NCI-H2196 (cell line): ENCODE results near the gene RPL39L.
"Not testable (repeated sequence)": the region's sequence is repeated elsewhere in the genome, so short reads cannot be mapped to it uniquely, and the experiment has no call there.

ENCODE experiments used
- DNase-seq: peaks from one replicate; lab custom pipeline; 2025; ENCODE audit not compliant: unreplicated experiment; lab: John Stamatoyannopoulos, UW

The RPL39L gene

DNA sequence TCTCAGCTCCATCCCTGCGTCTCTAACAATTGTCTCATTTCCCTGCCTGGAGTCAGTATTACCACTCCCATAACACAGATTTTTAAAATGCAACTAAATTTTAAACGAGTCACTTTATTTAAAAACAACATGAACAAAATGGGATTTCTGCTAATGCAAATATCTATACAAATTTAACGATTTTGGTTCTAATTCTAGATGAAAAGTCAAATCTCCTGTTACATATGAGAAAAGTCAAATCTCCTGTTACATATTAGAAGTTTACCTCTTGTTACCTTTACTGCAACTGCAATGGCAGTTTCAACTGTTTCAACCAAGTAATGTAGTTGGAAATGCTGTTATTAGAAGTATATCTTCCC is 578 bp upstream of the RPL39L start:
- DNase-seq, result no peak

DNA sequence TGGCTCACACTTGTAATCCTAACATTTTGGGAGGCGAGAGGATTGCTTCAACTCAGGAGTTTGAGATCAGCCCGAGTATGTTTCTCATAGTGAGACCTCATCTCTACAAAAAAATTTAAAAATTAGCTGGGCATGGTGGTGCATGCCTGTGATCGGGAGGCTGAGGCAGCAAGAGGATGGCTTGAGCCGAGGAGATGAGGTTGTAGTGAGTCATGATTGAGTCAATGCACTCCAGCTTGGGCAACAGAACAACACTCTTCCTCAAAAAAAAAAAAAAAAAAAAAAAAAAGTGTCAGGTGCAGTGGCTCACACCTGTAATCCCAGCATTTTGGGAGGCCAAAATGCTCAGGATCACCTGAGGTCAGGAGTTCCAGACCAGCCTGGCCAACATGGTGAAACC is 2.4 kb downstream of the RPL39L start:
- DNase-seq, result no peak

DNA sequence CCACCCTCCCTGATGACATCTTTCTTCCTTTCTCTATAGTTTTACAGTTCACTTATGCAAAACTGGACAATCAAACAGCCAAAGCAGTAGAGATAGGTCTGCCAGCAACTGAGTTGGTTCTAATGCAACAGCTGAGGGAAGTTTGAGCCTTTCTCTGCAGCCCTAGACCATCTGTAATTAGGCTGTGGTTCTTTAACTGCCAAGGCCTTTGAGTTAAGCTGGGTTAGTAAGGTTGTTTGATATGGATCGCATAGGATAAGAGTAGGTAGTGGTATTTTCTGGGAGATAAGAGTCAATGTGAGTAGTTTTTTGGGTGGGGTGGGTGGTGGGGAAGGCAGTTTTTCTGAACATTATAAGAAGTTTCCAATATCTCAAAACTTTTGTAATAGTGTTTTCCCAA is 3.0 kb downstream of the RPL39L start:
- DNase-seq, result no peak

DNA sequence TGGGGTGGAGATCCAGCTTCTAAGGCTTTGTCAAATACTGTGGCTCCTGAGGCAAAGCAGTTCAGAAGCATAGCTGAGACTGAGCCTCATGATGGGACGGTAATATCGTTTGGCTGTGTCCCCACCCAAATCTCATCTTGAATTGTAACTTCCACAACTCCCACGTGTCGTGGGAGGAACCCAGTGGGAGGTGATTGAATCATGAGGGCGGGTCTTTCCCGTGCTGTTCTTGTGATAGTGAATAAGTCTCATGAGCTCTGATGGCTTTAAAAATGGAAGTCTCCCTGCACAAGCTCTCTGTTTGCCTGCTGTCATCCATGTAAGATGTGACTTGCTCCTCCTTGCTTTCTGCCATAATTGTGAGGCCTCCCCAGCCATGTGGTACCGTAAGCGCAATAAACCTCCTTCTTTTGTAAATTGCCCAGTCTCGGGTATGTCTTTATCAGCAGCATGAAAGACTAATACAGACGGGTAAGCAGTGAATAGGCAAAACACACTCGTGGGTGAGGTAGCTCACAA is 4.1 kb downstream of the RPL39L start:
- not testable (repeated sequence) for DNase-seq

DNA sequence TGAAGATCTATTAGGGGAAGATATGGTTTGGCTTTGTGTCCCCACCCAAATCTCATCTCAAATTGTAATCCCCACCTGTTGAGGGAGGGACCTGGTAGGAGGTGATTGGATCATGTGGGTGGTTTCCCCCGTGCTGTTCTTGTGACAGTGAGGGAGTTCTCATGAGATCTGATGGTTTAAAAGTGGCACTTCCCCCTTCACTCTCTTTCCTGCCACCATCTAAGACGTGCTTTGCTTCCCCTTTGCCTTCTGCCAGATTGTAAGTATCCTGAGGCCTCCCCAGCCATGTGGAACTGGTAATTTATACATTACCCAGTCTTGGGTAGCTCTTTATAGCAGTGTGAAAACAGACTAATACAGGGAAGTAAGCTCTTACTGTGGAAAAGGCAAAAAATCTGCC is 6.1 kb downstream of the RPL39L start:
- not testable (repeated sequence) for DNase-seq

DNA sequence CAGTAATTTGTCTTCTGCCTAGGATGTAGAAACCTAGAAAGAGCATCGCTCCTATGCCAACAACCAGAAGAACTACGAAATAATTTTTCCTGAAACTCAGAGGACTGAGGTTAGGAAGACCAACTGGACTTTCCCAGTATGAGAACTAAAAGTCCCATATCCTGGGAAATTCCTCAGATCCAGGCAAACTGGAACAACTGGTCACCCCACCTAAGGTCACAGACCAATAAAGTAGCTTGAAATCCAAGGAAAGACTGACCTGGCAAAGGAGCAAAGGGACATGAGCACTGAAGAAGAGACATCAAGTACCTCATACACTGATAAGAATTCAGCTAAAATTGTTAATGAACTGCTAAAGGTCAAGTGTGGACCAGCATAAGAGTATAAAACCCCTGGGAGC is 6.6 kb downstream of the RPL39L start:
- no peak for DNase-seq

DNA sequence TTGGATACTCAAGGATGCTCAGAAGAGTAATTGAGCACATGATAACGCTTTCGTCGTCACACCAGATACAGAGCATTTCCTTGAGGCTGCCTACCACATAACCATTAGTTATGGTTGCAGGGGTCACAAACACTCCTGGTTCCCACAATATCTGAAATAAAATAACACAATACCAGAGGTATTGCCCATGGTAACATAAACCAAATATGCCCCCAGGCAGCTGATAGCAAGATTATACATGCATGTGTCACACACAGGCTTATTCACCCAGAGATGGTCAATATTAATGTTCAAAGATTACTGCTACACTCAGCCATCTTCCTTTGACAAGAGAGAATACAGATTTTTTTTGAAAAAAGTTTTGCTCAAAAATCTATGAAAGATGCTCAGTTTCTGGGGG is 7.3 kb downstream of the RPL39L start:
- DNase-seq, result no peak

DNA sequence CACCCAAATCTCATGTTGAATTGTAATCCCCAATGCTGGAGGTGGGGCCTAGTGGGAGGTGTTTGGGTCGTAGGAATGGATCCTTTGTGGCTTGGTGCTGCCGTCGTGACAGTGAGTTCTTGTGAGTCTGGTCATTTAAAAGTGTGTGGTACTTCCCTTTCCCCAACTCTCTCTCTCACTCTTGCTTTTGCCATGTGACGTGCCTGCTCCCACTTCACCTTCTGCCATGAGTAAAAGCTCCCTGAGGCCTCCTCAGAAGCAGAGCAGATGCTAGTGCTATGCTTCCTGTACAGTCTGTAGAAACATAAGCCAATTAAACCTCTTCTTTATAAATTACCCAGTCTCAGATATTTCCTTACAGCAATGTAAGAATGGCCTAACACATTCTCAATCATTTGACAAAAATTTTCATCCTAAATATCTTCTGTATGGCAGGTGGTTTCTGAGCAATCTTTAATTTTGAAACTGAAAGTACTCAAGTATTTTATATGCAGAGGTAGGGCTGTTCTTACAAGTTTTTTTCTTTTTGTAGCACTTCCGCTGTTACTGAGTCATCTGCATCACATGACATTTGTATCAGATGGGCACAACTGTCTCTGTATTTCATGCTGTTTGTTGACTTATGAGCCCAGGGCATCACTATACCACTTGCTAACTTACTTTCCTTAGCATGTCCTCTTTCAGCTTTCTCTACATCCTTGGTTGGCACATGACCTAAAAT is 8.8 kb downstream of the RPL39L start:
- DNase-seq, result no peak

DNA sequence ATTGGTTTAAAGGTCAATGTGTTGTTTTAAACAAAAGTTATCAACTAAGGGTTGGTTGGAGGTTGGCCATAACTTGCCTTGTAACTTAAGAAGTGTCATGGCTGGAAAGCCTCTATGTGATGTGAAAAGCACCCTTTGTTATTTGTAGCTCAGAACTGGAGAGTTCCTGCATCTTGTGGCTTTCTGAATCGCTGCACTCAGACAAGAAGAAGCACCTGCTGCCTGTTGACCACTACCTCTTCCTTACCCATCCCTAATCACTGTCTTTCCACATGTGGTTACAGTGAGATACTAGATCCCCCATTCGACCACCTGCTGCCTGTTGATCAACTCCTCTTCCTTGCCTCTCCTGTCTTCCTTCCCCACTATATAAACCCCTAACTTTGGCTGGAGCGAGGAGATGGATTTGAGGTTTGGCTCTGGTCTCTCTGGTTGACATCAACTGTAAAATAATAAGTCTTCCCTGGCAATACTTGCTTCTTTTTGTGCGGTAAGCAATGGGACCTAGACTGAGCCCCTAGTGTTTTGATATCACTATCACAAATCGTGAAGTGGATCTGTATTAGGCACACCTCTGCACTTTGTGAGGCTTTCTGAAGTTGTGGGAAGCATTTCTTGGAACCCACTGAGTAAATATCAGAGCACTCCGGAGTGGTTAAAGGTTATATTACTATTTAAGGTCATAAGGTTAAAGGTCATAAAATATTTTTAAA is 13.8 kb downstream of the RPL39L start:
- peak; percentile 46 for DNase-seq

DNA sequence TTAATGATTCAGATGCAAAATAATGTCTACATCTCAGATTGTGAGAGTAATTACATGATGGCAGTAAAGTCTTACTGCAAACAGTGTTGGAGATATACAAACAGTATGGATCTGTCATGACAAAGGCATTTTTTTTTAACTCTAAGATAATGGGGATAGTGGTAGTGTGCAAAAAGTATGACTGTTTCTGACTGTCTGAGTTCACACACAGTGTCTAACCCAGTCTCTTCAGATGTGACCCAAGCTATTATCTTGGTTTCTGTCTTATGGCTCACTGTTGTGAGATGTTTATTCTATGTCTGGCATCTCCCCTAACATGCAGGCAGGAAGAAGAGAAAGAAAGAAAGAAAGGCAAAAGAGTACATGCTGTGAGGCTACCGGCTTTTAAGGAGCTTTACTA is 17.0 kb downstream of the RPL39L start:
- no peak for DNase-seq

DNA sequence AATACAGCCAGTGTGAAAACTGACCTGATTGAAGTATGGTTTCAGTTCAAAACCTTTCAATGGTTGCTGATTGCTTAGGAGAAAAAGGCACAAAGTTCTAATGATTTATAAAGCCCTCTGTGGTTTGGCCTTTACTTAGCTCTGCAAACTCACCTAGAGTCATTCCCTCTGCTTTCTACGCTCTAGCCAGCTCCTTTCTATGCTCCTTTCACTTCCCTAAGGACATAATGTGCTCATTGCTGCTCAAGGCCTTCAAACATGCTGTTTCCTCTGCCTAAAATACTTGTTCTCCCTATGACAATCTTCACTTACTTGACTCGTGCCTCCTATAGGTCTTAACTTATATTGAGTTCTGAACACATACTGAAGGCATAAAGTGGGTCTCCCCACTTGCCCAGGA is 19.0 kb downstream of the RPL39L start:
- DNase-seq, result no peak

DNA sequence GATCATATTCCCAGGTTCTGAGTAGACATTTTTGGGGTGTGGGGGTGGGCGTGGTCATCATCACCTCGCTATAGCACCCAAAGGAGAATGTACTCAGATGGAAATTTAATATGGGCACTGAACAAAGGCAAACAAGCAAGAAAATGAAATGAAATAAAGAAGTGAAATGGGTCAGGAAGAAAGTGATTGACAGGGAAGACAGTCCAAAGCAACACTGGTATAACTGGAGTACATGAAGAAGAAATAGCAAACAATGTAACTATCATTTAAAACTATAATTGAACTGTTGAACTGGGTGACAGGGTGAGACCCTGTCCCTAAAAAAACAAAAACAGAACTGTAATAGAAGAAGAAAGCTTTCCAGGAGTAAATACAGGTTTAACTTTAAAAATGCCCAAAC is 24.8 kb downstream of the RPL39L start:
- no peak for DNase-seq

DNA sequence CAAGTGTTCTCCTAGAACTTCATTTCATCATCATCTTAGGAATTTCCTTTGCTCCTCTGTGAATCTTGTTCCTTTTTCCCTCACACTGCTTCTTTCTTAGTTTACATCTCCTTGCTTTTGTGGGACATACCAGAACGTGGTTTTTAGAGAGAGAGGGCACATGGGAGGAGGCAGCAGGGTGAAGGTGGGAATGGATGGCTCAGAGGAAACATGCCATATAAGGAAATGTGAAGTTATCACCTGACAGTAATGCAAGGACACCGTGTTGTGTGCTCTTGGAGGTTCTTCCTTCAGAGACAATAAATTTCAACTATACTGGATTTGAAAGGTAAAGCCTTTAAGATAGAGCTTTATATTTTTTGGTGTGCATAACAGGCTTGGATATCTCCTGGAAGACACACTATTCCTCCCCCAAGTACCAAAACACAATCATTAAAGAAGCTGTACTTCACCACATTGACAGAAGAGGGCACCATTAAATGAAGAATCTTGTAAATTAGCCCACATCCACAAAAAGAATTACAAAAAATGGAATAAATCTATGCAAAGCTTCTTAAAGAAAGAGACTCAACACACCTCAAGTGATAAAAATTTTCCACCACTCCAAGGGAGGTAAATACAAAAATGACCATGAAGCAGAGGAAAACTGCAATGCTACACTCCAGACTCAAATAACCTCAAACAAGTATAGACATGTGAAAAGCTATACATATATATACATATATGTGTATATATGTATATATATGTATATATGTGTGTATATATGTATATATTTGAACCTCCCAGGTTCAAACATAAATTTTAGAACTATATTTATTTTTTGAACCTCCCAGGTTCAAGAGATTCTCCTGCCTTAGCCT is 26.1 kb downstream of the RPL39L start:
- peak; percentile 43 for DNase-seq

DNA sequence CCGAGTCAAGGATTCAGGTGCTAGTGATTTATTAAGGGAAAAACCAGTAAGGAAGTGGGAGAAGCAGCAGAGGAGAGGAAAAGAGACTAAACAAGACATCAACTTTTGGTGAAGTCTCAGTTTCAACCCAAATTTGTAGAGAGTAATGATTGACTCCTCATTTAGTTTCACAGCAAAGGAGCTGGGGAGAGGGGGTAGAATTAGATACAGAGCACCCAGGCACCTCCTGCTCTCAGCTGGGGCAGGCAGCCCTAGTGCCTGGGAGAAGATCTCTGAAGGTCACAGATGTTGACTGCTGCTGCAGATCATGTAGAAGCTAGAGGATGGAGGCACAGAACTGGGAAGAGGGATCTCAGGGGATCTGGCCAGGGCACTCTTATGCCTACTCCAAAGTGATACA is 29.1 kb downstream of the RPL39L start:
- DNase-seq, result no peak

DNA sequence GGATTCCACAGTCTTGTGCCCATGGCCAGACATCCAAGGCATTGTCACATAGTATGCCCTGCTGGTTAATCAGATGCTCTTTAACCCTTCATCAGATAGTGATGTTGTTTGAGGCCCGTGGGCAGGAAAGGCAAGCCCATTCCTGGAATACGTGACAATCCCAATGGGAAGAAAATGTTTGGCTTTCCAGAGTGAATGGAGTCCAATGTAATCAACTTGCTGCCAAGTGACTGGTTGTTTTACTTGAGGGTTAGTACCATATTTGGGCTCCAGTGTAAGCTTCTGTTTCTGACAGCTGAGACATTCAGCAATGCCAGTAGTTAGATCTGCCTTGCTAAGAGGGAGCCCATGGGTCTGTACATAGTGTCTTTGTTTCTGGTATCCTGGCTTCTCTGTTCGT is 31.3 kb downstream of the RPL39L start:
- no peak for DNase-seq

DNA sequence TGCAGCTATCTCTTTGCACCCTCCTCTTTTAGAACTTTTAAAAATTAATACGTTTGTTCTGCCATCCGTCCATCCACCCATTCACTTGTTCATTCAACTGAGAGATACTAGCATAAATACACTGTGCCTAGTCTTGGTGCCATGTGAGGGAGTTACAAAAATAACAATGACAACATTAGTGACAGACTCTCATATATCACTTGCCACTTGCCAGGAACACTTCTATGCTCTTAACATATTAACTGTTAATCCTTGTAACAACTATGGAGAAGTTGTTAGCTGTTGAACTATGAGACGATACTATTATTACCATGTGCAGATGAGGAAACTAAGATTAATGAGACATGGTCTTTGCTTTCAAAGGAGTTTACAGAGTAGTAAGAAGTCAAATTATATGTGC is 33.6 kb downstream of the RPL39L start:
- DNase-seq, result no peak

DNA sequence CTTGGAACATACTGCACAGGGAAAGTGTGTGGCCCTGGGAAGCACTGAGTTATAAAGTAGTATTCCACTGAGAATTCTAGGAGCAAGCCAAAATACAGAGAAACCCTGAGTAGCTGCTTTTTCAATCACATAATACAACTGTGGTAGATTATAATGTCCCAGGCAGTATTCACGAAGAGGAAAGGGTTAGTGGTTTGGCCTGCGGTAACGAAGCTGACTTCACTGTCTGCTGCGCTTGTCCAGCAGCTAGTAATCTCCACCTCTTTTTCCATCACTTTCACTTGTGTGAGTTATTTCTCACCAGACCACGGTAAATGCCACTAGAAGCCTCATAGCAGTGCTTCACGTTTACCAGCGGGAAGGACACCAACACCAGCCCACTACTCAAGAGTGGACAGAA is 34.4 kb downstream of the RPL39L start:
- no peak for DNase-seq

DNA sequence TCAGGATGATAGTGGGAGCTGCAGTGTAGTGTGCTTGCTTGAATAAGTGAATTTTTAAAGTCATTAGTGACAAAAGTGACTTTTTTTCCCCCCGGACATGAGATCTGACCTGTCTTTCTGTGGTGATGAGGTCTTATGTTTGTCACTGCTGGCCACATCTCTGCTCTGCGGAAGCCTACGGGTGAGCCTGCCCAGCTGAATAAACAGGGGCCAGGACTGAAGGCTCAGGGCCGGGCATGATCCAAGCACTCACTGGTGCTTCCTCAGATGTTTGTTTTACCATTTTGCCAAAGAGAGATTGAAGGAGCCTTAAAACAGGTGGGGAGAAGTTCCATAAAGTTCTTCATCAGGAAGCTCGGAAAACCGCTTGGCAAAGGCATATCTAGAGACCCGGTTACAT is 35.0 kb downstream of the RPL39L start:
- no peak for DNase-seq

DNA sequence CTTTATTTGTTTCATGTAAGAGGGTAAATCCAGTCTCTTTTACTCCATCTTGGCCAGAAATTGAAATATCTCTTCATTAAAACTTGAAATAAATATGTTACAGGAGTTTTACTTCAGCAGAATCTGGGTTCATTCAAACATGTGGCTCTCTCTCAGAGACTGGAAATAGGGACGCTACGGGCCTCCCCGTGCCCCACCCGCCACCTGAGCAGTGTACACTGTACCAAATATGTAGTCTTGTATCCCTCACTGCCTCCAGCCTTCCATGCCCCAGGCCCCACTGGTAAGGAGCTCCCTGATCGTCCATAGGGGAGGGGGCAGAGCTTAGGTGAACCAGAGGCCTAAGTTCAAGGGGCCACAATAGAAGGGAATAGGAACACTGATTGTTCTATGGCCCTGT is 36.0 kb downstream of the RPL39L start:
- DNase-seq, result no peak

DNA sequence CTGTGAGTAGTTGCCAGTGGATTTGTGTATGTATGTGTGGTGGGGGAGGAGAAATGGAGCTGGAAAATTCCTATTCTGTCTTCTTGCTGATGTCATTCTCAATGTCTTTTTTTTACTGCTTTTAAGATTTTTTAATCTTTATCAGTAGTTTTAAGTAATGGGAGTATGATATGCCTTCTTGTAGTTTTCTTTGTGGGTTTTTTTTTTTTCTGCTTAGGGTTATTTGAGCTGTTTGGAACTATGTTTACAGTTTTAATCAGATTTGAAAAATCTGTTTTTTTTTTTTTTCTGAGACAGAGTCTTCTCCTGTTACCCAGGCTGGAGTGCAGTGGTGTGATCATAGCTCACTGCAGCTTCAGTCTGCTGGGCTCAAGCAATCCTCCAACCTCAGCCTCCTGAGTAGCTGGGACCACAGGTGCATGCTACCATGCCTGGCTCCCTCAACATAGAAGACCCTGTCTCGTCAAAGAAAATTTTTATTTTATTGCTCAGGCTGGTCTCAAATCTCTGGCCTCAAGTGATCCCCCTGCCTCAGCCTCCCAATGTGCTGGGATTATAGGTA is 37.1 kb downstream of the RPL39L start:
- no peak for DNase-seq
